ENCODE measurements around the gene MPP3.

DNA sequence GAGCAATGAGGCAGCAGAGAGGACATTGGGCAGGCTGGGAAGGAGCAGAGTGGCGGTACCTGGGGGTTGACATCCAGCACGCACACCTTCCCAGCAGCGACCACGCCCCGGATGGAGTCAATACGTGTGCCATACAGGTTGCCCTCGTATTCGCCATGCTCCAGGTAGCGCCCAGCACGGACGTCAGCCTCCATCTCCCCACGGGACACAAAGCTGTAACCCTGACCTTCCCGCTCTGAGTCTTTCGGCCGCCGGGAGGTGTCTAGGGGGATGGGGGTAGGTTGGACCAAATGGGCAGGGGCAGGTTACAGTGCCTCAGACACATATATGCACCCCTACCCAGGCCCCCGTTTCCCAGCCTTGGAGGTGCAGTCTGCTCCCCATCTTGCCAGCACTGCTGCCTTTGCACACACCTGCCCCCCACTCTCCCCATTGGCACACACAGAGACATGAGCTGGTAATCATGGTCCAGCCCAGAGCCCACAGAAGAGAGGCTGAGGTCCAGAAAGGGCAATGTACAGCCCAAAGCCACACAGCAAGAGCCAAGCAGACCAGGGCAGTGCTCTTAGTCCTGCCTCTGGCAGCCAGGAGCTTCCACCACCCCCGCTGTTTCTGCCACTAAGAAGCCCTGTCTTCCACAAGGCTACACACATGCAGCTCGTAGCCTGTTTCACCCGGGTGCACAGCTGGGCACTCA, 46.9 kb upstream of the MPP3 start:
- no peak for TF ChIP-seq EZH2 (IDR thresholded peaks at IDR 0.05; ENCODE audit: low read length)
- no peak for TF ChIP-seq CTCF (optimal IDR thresholded peaks at IDR 0.05 in 1 of 3, IDR thresholded peaks at IDR 0.05 in 1 of 3, conservative IDR thresholded peaks at IDR 0.05 in 1 of 3; ENCODE audit: extremely low read depth in 1 of 3, insufficient read depth in 2 of 3, low read length in 3 of 3)

Measured in keratinocyte (primary cell).